Heart left ventricle (tissue), 16 donors: ENCODE results near the gene MRPL18. TPM values are rescaled to one million over a fixed set of nuclear protein-coding genes. Genes with fewer than 3 reads are reported as not detected.

Experiments
- ATAC-seq, 4 donors: fragments of 200-7000 bp; cut with Tn5 transposase; one replicate each; pipeline ENCODE4 v1.9.1; 2020 to 2022; ENCODE audit warnings: moderate library complexity in 4 of 4, mild to moderate bottlenecking in 3 of 4, moderate number of reproducible peaks in 1 of 4
- DNase-seq, 5 donors: peaks; one replicate each; pipeline ENCODE4 v3.0.0-alpha.2; 2020
- H3K27ac ChIP-seq, 12 donors: fragments of 200-600 bp; sonication (generic) in 4 of 12; one replicate each; pipeline versions ENCODE4 v1.5.0 to v1.8.0; 2016 to 2022; ENCODE audit warnings: mild to moderate bottlenecking in 2 of 12
- H3K27me3 ChIP-seq, 9 donors: fragments of 200-600 bp; sonication (generic) in 2 of 9; one replicate each; pipeline versions ENCODE4 v1.5.1 to v1.8.0; 2016 to 2022; ENCODE audit warnings: mild to moderate bottlenecking in 3 of 9
- H3K36me3 ChIP-seq, 9 donors: fragments of 200-600 bp; sonication (generic) in 2 of 9; one replicate each; pipeline versions ENCODE4 v1.5.0 to v1.8.0; 2018 to 2022; ENCODE audit warnings: mild to moderate bottlenecking in 2 of 9
- H3K4me1 ChIP-seq, 12 donors: fragments of 200-600 bp; sonication (generic) in 4 of 12; one replicate each; pipeline versions ENCODE4 v1.5.0 to v1.8.0; 2016 to 2022; ENCODE audit warnings: mild to moderate bottlenecking in 3 of 12
- H3K4me3 ChIP-seq, 12 donors: fragments of 200-600 bp; sonication (generic) in 4 of 12; one replicate each; pipeline versions ENCODE4 v1.5.0 to v1.8.0; 2017 to 2022; ENCODE audit warnings: mild to moderate bottlenecking in 9 of 12, moderate library complexity in 4 of 12
- H3K9me3 ChIP-seq, 12 donors: fragments of 200-600 bp; sonication (generic) in 4 of 12; one replicate each; pipeline versions ENCODE4 v1.5.0 to v1.8.0; 2016 to 2022; ENCODE audit warnings: mild to moderate bottlenecking in 1 of 12
- CTCF ChIP-seq, 12 donors: fragments of 200-600 bp; sonication (generic) in 4 of 12; IDR thresholded peaks; one replicate each; pipeline versions ENCODE4 v1.5.0 to v1.8.0; 2018 to 2022; ENCODE audit warnings: antibody characterized with exemption in 12 of 12, mild to moderate bottlenecking in 5 of 12
- POLR2A ChIP-seq, 2 donors: fragments of 450-650 bp; IDR thresholded peaks; one replicate each; pipeline ENCODE4 v1.6.1; 2017; ENCODE audit warnings: antibody characterized with exemption in 2 of 2, mild to moderate bottlenecking in 2 of 2, moderate library complexity in 2 of 2
- WGBS, 4 donors: extraction: QIAGEN DNeasy Blood & Tissue Kit in 2 of 4; methylation state at CpG; one replicate each; pipeline versions ENCODE4 v1.1.5 to v1.1.7; 2013 to 2018; 5-methylcytosine and 5-hydroxymethylcytosine counted together
- intact Hi-C, 10 donors: fragments of 100-400 bp; cut with DNase I; formaldehyde crosslinking; loops; one replicate each; pipeline versions ENCODE4 v1.11.1 to v1.14.2; 2022
- polyA plus RNA-seq, 2 donors: library from polyadenylated mRNA; stranded (reverse); fragments of 200-250 nt; gene quantifications; one replicate each; pipeline ENCODE4 v1.2.3, GENCODE V29; 2013
- total RNA-seq, 9 donors: library from RNA; depleted of rRNA in 2 of 9; stranded (reverse); fragments of >200 nt in 2 of 9; fragmentation: NEBNext Ultra II Directional in 3 of 9; extraction: Animal tissue kit (Norgen Biotek cat#: 25700) in 3 of 9; gene quantifications; one replicate each; pipeline versions ENCODE4 v1.1.0 to v1.2.4, GENCODE V29; 2016 to 2023
- donor health status: ischemic (EF 13 %, LVEDD 7.1; RV severe dilation, severe dysfunction).
- donor health status: healthy with polysubstance abuse.
- donor health status: DM: no; HTN: yes; CAD: no.
- donor health status: DM: no; HTN: no; CAD: no.
- donor health status: ischemic (EF 25% LVEDD 6.9; RV normal size, moderate dysfunction).
- donor health status: ischemic (EF 25% LVEDD 5.7; RV mildly dilated, moderate dysfunction).
- donor health status: healthy.
- donor health status: DM: yes; HTN: yes; CAD: no.
- donor health status: ischemic (EF 35%, LVEDD 5.7; RV mildly dilated, moderate dysfunction).
- donor health status: nonischemic (EF 11% LVEDD 7.7; RV severe dilation, severe dysfunction).
- donor health status: DM: yes; HTN: yes; CAD: no.
- donor health status: PGD.
- donor health status: ischemic (EF 29% LVEDD 5.4; RV normal size, mild dysfunction).
- donor health status: nonischemic (EF 23%, LVEDD 6.1; RV moderate dilation, normal function).

Gene MRPL18
- total and polyA plus RNA-seq, 11 donors: 52.4 to 145 (median 61.8) TPM

- Histone ChIP-seq H3K9me3 (no peaks in the 10 kb centered on the region), H3K4me3 (no peak overlapping the region), H3K27me3 (no peaks in the 10 kb centered on the region), H3K36me3 (no peaks in the 10 kb centered on the region), H3K27ac (no peak overlapping the region), H3K4me1 (peaks cover 0 to 24% (median 5%) of the 10 kb centered on the region in 12 donors)
- ATAC-seq (no peak), DNase-seq (no peak)
- TF ChIP-seq CTCF (IDR thresholded peaks at IDR 0.05) (no peak), POLR2A (IDR thresholded peaks at IDR 0.05) (no peak)
- 84 to 92% (median 89%) methylated on average over 5 of the region's 5 CpGs for WGBS, 4 donors
- intact Hi-C loops: no loop called here
Observed at GRCh38 chr6:159833997-159834603, 43.8 kb downstream of the MRPL18 start.

GRCh38 chr6:159836718-159837490, 46.6 kb downstream of the MRPL18 start:
- DNase-seq (peak in 4 of 5 donors; percentile 21 to 71 (median 49)), ATAC-seq (peak in 3 of 4 donors; percentile 44 to 64 (median 59))
- Histone ChIP-seq H3K27me3 (no peaks in the 10 kb centered on the region), H3K4me3 (peak overlapping the region in 8 of 12 donors; percentile 20 to 42 (median 26)), H3K27ac (peak overlapping the region in 10 of 12 donors; percentile 19 to 69 (median 56)), H3K9me3 (no peaks in the 10 kb centered on the region), H3K36me3 (no peaks in the 10 kb centered on the region), H3K4me1 (peaks cover 0 to 24% (median 5%) of the 10 kb centered on the region in 12 donors)
- intact Hi-C loops: no loop called here
- TF ChIP-seq POLR2A (IDR thresholded peaks at IDR 0.05) (no peak), CTCF (IDR thresholded peaks at IDR 0.05) (no peak)
- 63 to 78% (median 65%) methylated on average over 29 of the region's 29 CpGs for WGBS, 4 donors

- Histone ChIP-seq H3K36me3 (no peaks in the 10 kb centered on the region), H3K27me3 (no peaks in the 10 kb centered on the region), H3K4me3 (peak overlapping the region in 1 of 12 donors; percentile 27), H3K27ac (peak overlapping the region in 4 of 12 donors; percentile 50 to 67 (median 56)), H3K9me3 (no peaks in the 10 kb centered on the region), H3K4me1 (peaks cover 0 to 24% (median 5%) of the 10 kb centered on the region in 12 donors)
- TF ChIP-seq CTCF (IDR thresholded peaks at IDR 0.05) (no peak), POLR2A (IDR thresholded peaks at IDR 0.05) (no peak)
- intact Hi-C loops: no loop called here
- 73 to 81% (median 79%) methylated on average over 8 of the region's 8 CpGs for WGBS, 4 donors
- DNase-seq: no peak
- ATAC-seq: no peak
Observed at GRCh38 chr6:159837511-159837910, 47.2 kb downstream of the MRPL18 start.

- intact Hi-C loops: no loop called here
Observed at GRCh38 chr6:159838020-159838744, 47.9 kb downstream of the MRPL18 start.

More at GRCh38 chr6:159838020-159838744, 47.9 kb downstream of the MRPL18 start:
- no peaks in the 10 kb centered on the region for H3K9me3 ChIP-seq
- H3K4me3 ChIP-seq: no peak overlapping the region
- no peak overlapping the region for H3K27ac ChIP-seq
- no peaks in the 10 kb centered on the region for H3K36me3 ChIP-seq
- peaks cover 0 to 23% (median 5%) of the 10 kb centered on the region in 12 donors for H3K4me1 ChIP-seq
- H3K27me3 ChIP-seq: no peaks in the 10 kb centered on the region
- 77 to 86% (median 82%) methylated on average over 7 of the region's 7 CpGs for WGBS, 4 donors
- no peak for ATAC-seq
- no peak for TF ChIP-seq CTCF (IDR thresholded peaks at IDR 0.05)
- TF ChIP-seq POLR2A (IDR thresholded peaks at IDR 0.05): no peak
- no peak for DNase-seq
